Ammon's horn (tissue), 1 donor: ENCODE results near the gene MYOM1.
"Not testable (repeated sequence)": the region's sequence is repeated elsewhere in the genome, so short reads cannot be mapped to it uniquely, and the experiment has no call there.

ENCODE experiments used
- DNase-seq: peaks from one replicate; pipeline ENCODE4 v3.0.0-alpha.2; 2016; ENCODE audit warnings: low spot score

MYOM1 gene

GRCh38 chr18:3218819-3219218, 949 bp downstream of the MYOM1 start:
- DNase-seq = peak; percentile 14

- no peak for DNase-seq
Measured at GRCh38 chr18:3217948-3218647, 1.7 kb downstream of the MYOM1 start.

- no peak for DNase-seq
Measured at GRCh38 chr18:3216987-3217386, 2.8 kb downstream of the MYOM1 start.

GRCh38 chr18:3214855-3215637, 4.7 kb downstream of the MYOM1 start:
- DNase-seq = no peak

GRCh38 chr18:3213300-3214059, 6.3 kb downstream of the MYOM1 start:
- no peak for DNase-seq

- no peak for DNase-seq
Measured at GRCh38 chr18:3212657-3213056, 7.1 kb downstream of the MYOM1 start.

- no peak for DNase-seq
Measured at GRCh38 chr18:3211236-3211992, 8.4 kb downstream of the MYOM1 start.

GRCh38 chr18:3209859-3210569, 9.8 kb downstream of the MYOM1 start:
- DNase-seq = no peak

- no peak for DNase-seq
Measured at GRCh38 chr18:3207565-3207964, 12.2 kb downstream of the MYOM1 start.

GRCh38 chr18:3205239-3205638, 14.5 kb downstream of the MYOM1 start:
- no peak for DNase-seq

GRCh38 chr18:3199942-3200645, 19.7 kb downstream of the MYOM1 start:
- no peak for DNase-seq

GRCh38 chr18:3198260-3198860, 21.4 kb downstream of the MYOM1 start:
- not testable (repeated sequence) for DNase-seq

GRCh38 chr18:3194947-3195612, 24.7 kb downstream of the MYOM1 start:
- DNase-seq = no peak

GRCh38 chr18:3193331-3193730, 26.4 kb downstream of the MYOM1 start:
- DNase-seq = no peak

- DNase-seq = no peak
Measured at GRCh38 chr18:3192752-3193151, 27.0 kb downstream of the MYOM1 start.

- no peak for DNase-seq
Measured at GRCh38 chr18:3192286-3192685, 27.5 kb downstream of the MYOM1 start.

GRCh38 chr18:3190610-3191009, 29.2 kb downstream of the MYOM1 start:
- no peak for DNase-seq

GRCh38 chr18:3189884-3190283, 29.9 kb downstream of the MYOM1 start:
- no peak for DNase-seq
